ENCODE data around the gene C17orf113.
"Not testable (repeated sequence)": the region's sequence is repeated elsewhere in the genome, so short reads cannot be mapped to it uniquely, and the experiment has no call there.

C17orf113 gene

GRCh38 chr17:42040818-42041217, 9.6 kb downstream of the C17orf113 start:
- no peak for DNase-seq

- DNase-seq: no peak
Observed at GRCh38 chr17:42039794-42040763, 10.3 kb downstream of the C17orf113 start.

GRCh38 chr17:42038221-42038973, 12.0 kb downstream of the C17orf113 start:
- no peak for DNase-seq

GRCh38 chr17:42034059-42034458, 16.3 kb downstream of the C17orf113 start:
- DNase-seq: no peak

- DNase-seq: no peak
Observed at GRCh38 chr17:42031584-42031983, 18.8 kb downstream of the C17orf113 start.

GRCh38 chr17:42028791-42029127, 21.6 kb downstream of the C17orf113 start:
- no peak for DNase-seq

GRCh38 chr17:42027961-42028790, 22.2 kb downstream of the C17orf113 start:
- no peak for DNase-seq

GRCh38 chr17:42027590-42027889, 22.9 kb downstream of the C17orf113 start:
- DNase-seq: no peak

GRCh38 chr17:42026857-42027589, 23.4 kb downstream of the C17orf113 start:
- DNase-seq: no peak

- no peak for DNase-seq
Observed at GRCh38 chr17:42025936-42026335, 24.5 kb downstream of the C17orf113 start.

- DNase-seq: no peak
Observed at GRCh38 chr17:42025191-42025579, 25.2 kb downstream of the C17orf113 start.

GRCh38 chr17:42023524-42024349, 26.7 kb downstream of the C17orf113 start:
- DNase-seq: no peak

- DNase-seq: not testable (repeated sequence)
Observed at GRCh38 chr17:42020845-42021244, 29.6 kb downstream of the C17orf113 start.

GRCh38 chr17:42019509-42020404, 30.6 kb downstream of the C17orf113 start, which contains the start of gene NKIRAS2:
TSS of gene NKIRAS2 (plus strand) at chr17:42020090. CDS start at chr17:42021578, 1,488 bp downstream.
- peak; percentile 95 to 96 for DNase-seq

GRCh38 chr17:42018988-42019387, 31.4 kb downstream of the C17orf113 start:
- no peak for DNase-seq

- DNase-seq: no peak
Observed at GRCh38 chr17:42018339-42018738, 32.1 kb downstream of the C17orf113 start.

GRCh38 chr17:42017866-42018200, 32.6 kb downstream of the C17orf113 start:
- no peak for DNase-seq

- DNase-seq: peak; percentile 89 to 94
Observed at GRCh38 chr17:42016941-42017865, 33.2 kb downstream of the C17orf113 start, which contains the start of gene DNAJC7. TSS of gene DNAJC7 (minus strand) at chr17:42017439. CDS start at chr17:42017416, 23 bp downstream.

- peak in 1 of 2 experiments; percentile 45 for DNase-seq
Observed at GRCh38 chr17:42016411-42016831, 34.0 kb downstream of the C17orf113 start.

All from activated T-cell treated with anti-CD3 and anti-CD28 coated beads, Interleukin-2, amount 50 U/mL, for 48 hours (primary cell).